ENCODE measurements around the gene PARD3.
A peak's percentile ranks its signal among the peaks of the same experiment; 100 is the strongest.

The PARD3 gene

GRCh38 chr10:34548466-34548865 lies 266.6 kb downstream of the PARD3 start:
- H3K4me3 ChIP-seq (replicated peaks in 1 of 2; ENCODE audit: low read depth in 2 of 2, low read length in 2 of 2) = no peak overlapping the region
- no peak for TF ChIP-seq CTCF (IDR thresholded peaks at IDR 0.05; ENCODE audit: low read depth, low read length)
- no peak for DNase-seq (ENCODE audit: low read depth in 2 of 2)

GRCh38 chr10:34547695-34548094 lies 267.4 kb downstream of the PARD3 start:
- no peak for TF ChIP-seq CTCF (IDR thresholded peaks at IDR 0.05; ENCODE audit: low read depth, low read length)
- no peak overlapping the region for H3K4me3 ChIP-seq (replicated peaks in 1 of 2; ENCODE audit: low read depth in 2 of 2, low read length in 2 of 2)
- no peak for DNase-seq (ENCODE audit: low read depth in 2 of 2)

GRCh38 chr10:34547291-34547690 lies 267.8 kb downstream of the PARD3 start:
- no peak for TF ChIP-seq CTCF (IDR thresholded peaks at IDR 0.05; ENCODE audit: low read depth, low read length)
- DNase-seq (ENCODE audit: low read depth in 2 of 2) = peak in 1 of 2 donors; percentile 17
- no peak overlapping the region for H3K4me3 ChIP-seq (replicated peaks in 1 of 2; ENCODE audit: low read depth in 2 of 2, low read length in 2 of 2)

GRCh38 chr10:34544400-34544799 lies 270.7 kb downstream of the PARD3 start:
- no peak for DNase-seq (ENCODE audit: low read depth in 2 of 2)
- no peak for TF ChIP-seq CTCF (IDR thresholded peaks at IDR 0.05; ENCODE audit: low read depth, low read length)
- no peak overlapping the region for H3K4me3 ChIP-seq (replicated peaks in 1 of 2; ENCODE audit: low read depth in 2 of 2, low read length in 2 of 2)

GRCh38 chr10:34543716-34544115 lies 271.4 kb downstream of the PARD3 start:
- TF ChIP-seq CTCF (IDR thresholded peaks at IDR 0.05; ENCODE audit: low read depth, low read length) = no peak
- DNase-seq (ENCODE audit: low read depth in 2 of 2) = no peak
- H3K4me3 ChIP-seq (replicated peaks in 1 of 2; ENCODE audit: low read depth in 2 of 2, low read length in 2 of 2) = no peak overlapping the region

GRCh38 chr10:34540492-34540891 lies 274.6 kb downstream of the PARD3 start:
- H3K4me3 ChIP-seq (replicated peaks in 1 of 2; ENCODE audit: low read depth in 2 of 2, low read length in 2 of 2) = no peak overlapping the region
- no peak for DNase-seq (ENCODE audit: low read depth in 2 of 2)
- TF ChIP-seq CTCF (IDR thresholded peaks at IDR 0.05; ENCODE audit: low read depth, low read length) = no peak
